GM19468 (cell line): ENCODE results near the gene SDC1.

Experiments used
- ATAC-seq: cut with Tn5 transposase; IDR thresholded peaks from one replicate; pipeline ENCODE4 v1.9.1; 2021; ENCODE audit warnings: mild to moderate bottlenecking, moderate library complexity, moderate number of reproducible peaks; ENCODE audit not compliant: unreplicated experiment; ENCODE audit errors: extremely low read depth

The SDC1 gene

GRCh38 chr2:20156076-20156759 lies 68.7 kb downstream of the SDC1 start:
- no peak for ATAC-seq

GRCh38 chr2:20153131-20153851 lies 71.6 kb downstream of the SDC1 start:
- no peak for ATAC-seq

- no peak for ATAC-seq
Measured at GRCh38 chr2:20150806-20151571, 73.9 kb downstream of the SDC1 start.
